Esophagus muscularis mucosa (tissue), 4 donors: Measurements from ENCODE around the gene LMX1A. TPM values are rescaled to one million over a fixed set of nuclear protein-coding genes. Genes with fewer than 3 reads are reported as not detected.
A peak's percentile ranks its signal among the peaks of the same experiment; 100 is the strongest.

ENCODE experiments used
- DNase-seq: peaks from one replicate; pipeline ENCODE4 v3.0.0-alpha.2; 2017; ENCODE audit errors: extremely low spot score
- H3K27ac ChIP-seq, 4 donors: fragments of 200-600 bp; sonication (generic); replicated peaks in 1 of 4; 1 replicate in 3 of 4; 2 replicates in 1 of 4; pipeline ENCODE4 v1.5.1; 2016 to 2019; ENCODE audit warnings: mild to moderate bottlenecking in 1 of 4
- H3K27me3 ChIP-seq, 4 donors: fragments of 200-600 bp; sonication (generic); one replicate each; pipeline versions ENCODE4 v1.5.1 to v1.6.0; 2016 to 2019
- H3K36me3 ChIP-seq, 4 donors: fragments of 200-600 bp; sonication (generic); one replicate each; pipeline ENCODE4 v1.5.1; 2016 to 2019
- H3K4me1 ChIP-seq, 4 donors: fragments of 200-600 bp; sonication (generic); one replicate each; pipeline ENCODE4 v1.5.1; 2016 to 2019
- H3K4me3 ChIP-seq, 4 donors: fragments of 200-600 bp; sonication (generic); 1 replicate in 2 of 4; 2 replicates in 2 of 4; pipeline ENCODE4 v1.5.1; 2016 to 2019; ENCODE audit warnings: mild to moderate bottlenecking in 4 of 4, moderate library complexity in 1 of 4
- H3K9me3 ChIP-seq, 4 donors: fragments of 200-600 bp; sonication (generic); 1 replicate in 3 of 4; 2 replicates in 1 of 4; pipeline ENCODE4 v1.5.1; 2016 to 2019
- EP300 ChIP-seq: sonication (generic); formaldehyde crosslinking; IDR thresholded peaks from one replicate; pipeline ENCODE4 v1.6.1; 2017; ENCODE audit warnings: antibody characterized with exemption
- POLR2A ChIP-seq: fragments of 450-650 bp; IDR thresholded peaks from one replicate; pipeline ENCODE4 v1.6.1; 2017; ENCODE audit warnings: antibody characterized with exemption, moderate library complexity, mild to moderate bottlenecking, low read depth
- POLR2AphosphoS5 ChIP-seq, 2 donors: sonication (generic); formaldehyde crosslinking; IDR thresholded peaks; one replicate each; pipeline ENCODE4 v1.6.1; 2017; ENCODE audit warnings: antibody characterized with exemption in 2 of 2
- WGBS: methylation state at CpG from one replicate; pipeline ENCODE4 v1.1.5; 2018; 5-methylcytosine and 5-hydroxymethylcytosine counted together
- intact Hi-C: fragments of 100-400 bp; cut with DNase I; formaldehyde crosslinking; loops from one replicate; pipeline ENCODE4 v1.15.1; 2023
- total RNA-seq, 4 donors: library from RNA; depleted of rRNA; stranded (reverse); fragments of >200 nt; gene quantifications; one replicate each; pipeline versions ENCODE4 v1.1.0 to v1.2.1, GENCODE V29; 2016
- TF ChIP-seq, protein P1 (sequence below), 3 experiments: fragments of 200-600 bp in 2 of 3; fragments of 450-650 bp in 1 of 3; sonication (generic) in 2 of 3; IDR thresholded peaks; one replicate each; pipeline ENCODE4 v1.5.1; 2017 to 2019; ENCODE audit warnings: antibody characterized with exemption in 3 of 3, mild to moderate bottlenecking in 2 of 3, moderate library complexity in 1 of 3

The LMX1A gene
- total RNA-seq = under 1 TPM in 3 of 4 donors, not detected in 1; 0.32 to 0.98 (median 0.33) TPM

DNA sequence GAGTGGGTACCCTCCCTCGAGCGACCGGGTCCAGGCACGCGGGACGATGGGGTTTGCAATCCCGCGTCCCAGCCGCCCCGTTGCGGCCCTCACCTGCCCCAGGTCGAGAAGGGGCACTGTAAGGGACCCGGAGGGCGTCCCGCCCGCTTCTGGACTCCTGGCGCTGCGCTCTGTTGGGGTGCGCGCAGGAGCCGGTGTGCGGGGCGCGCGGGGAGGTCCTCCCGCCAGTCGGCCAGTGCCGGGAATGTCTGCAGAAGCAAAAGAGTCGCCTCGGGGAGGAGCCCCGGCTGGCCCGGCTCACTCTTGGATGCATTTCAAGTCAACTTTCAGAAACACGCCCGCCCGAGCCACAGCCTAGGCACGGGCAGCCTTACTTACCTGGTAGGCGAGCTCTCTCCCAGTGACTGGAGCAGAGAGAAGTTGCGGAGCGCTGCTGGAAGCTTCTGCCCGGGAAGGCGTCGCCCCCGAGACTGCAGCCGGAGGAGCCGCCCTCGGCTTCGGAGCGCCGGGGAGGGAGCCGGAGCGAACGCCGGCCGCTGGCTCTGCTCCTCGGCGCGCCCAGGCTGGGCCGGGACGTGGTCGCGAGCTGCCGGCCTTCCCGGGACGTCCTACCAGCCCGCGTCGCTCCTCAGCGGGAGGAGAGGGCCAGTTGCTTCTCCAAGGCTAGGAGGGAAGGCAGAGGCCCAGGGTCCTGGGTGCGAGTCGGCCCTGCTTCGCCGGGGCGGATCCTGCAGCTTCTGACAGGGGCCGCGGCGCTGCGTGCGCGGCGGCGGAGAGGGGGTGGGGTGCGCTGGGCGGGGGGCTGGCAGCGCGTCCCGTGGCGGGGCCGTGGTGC, at the start of gene LMX1A:
LMX1A (minus strand) TSS at position 739 of the 835 bp plus-strand sequence. CDS start 1,156 bp downstream, outside the sequence.
- H3K27me3 ChIP-seq = peaks cover 7 to 79% (median 56%) of the 10 kb centered on the region in 4 donors
- H3K27ac ChIP-seq = no peak within 1 kb of the TSS
- H3K4me3 ChIP-seq = peak within 1 kb of the TSS; percentile 49 to 58 (median 52)
- WGBS = 8% methylated on average over 5 of the region's 88 CpGs
- intact Hi-C loops = no loop called here
- DNase-seq = peak; percentile 89
- no peaks in the 10 kb centered on the region for H3K9me3 ChIP-seq
- peaks cover 38 to 52% (median 47%) of the 10 kb centered on the region in 4 donors for H3K4me1 ChIP-seq
- no peaks in the 10 kb centered on the region for H3K36me3 ChIP-seq
- TF ChIP-seq POLR2AphosphoS5 (IDR thresholded peaks at IDR 0.05) (no peak), EP300 (no peak), POLR2A (no peak)
- TF ChIP-seq, protein P1, sequence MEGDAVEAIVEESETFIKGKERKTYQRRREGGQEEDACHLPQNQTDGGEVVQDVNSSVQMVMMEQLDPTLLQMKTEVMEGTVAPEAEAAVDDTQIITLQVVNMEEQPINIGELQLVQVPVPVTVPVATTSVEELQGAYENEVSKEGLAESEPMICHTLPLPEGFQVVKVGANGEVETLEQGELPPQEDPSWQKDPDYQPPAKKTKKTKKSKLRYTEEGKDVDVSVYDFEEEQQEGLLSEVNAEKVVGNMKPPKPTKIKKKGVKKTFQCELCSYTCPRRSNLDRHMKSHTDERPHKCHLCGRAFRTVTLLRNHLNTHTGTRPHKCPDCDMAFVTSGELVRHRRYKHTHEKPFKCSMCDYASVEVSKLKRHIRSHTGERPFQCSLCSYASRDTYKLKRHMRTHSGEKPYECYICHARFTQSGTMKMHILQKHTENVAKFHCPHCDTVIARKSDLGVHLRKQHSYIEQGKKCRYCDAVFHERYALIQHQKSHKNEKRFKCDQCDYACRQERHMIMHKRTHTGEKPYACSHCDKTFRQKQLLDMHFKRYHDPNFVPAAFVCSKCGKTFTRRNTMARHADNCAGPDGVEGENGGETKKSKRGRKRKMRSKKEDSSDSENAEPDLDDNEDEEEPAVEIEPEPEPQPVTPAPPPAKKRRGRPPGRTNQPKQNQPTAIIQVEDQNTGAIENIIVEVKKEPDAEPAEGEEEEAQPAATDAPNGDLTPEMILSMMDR (IDR thresholded peaks at IDR 0.05) = no peak

GRCh38 chr1:165403835-165404482, 47.4 kb upstream of the LMX1A start:
- H3K4me1 ChIP-seq = no peaks in the 10 kb centered on the region
- no peak for TF ChIP-seq POLR2A
- no peak for TF ChIP-seq POLR2AphosphoS5 (IDR thresholded peaks at IDR 0.05)
- TF ChIP-seq EP300 = no peak
- TF ChIP-seq, protein P1 (IDR thresholded peaks at IDR 0.05) = peak; percentile 27 to 47 (median 41)
- intact Hi-C loops = no loop called here
- no peak overlapping the region for H3K27ac ChIP-seq
- no peak for DNase-seq
- no peaks in the 10 kb centered on the region for H3K36me3 ChIP-seq
- H3K4me3 ChIP-seq = no peak overlapping the region
- H3K9me3 ChIP-seq = no peaks in the 10 kb centered on the region
- peaks cover 0 to 23% (median 0%) of the 10 kb centered on the region in 4 donors for H3K27me3 ChIP-seq
- WGBS = 63% methylated on average over 2 of the region's 3 CpGs

GRCh38 chr1:165402517-165403111, 46.1 kb upstream of the LMX1A start:
- 87% methylated on average over 4 of the region's 4 CpGs for WGBS
- TF ChIP-seq EP300 (no peak), POLR2AphosphoS5 (IDR thresholded peaks at IDR 0.05) (no peak), POLR2A (no peak)
- TF ChIP-seq, protein P1 (IDR thresholded peaks at IDR 0.05) = no peak
- H3K4me1 ChIP-seq = peaks cover 0 to 9% (median 2%) of the 10 kb centered on the region in 4 donors

GRCh38 chr1:165397944-165398343, 41.4 kb upstream of the LMX1A start:
- intact Hi-C loops = no loop called here
- 51% methylated on average over 4 of the region's 4 CpGs for WGBS
- H3K27ac ChIP-seq = peak overlapping the region in 3 of 4 donors; percentile 3 to 28 (median 7)
- no peak overlapping the region for H3K4me3 ChIP-seq
- no peaks in the 10 kb centered on the region for H3K9me3 ChIP-seq
- TF ChIP-seq, protein P1 (IDR thresholded peaks at IDR 0.05) = no peak
- no peak for TF ChIP-seq POLR2A
- TF ChIP-seq POLR2AphosphoS5 (IDR thresholded peaks at IDR 0.05) = no peak
- TF ChIP-seq EP300 = no peak
- H3K27me3 ChIP-seq = no peaks in the 10 kb centered on the region
- no peaks in the 10 kb centered on the region for H3K36me3 ChIP-seq
- peaks cover 5 to 18% (median 11%) of the 10 kb centered on the region in 4 donors for H3K4me1 ChIP-seq
- DNase-seq = no peak

More at GRCh38 chr1:165402517-165403111, 46.1 kb upstream of the LMX1A start:
- intact Hi-C loops = no loop called here
- H3K4me3 ChIP-seq = no peak overlapping the region
- no peak overlapping the region for H3K27ac ChIP-seq
- H3K36me3 ChIP-seq = no peaks in the 10 kb centered on the region
- no peak for DNase-seq
- H3K9me3 ChIP-seq = no peaks in the 10 kb centered on the region
- H3K27me3 ChIP-seq = peaks cover 0 to 19% (median 0%) of the 10 kb centered on the region in 4 donors
